HEK293T (cell line): ENCODE measurements around the gene RFX4.

Source experiments
- ARNT ChIP-seq: fragments of 450-650 bp; IDR thresholded peaks from 2 replicates; pipeline ENCODE4 v1.6.1; 2017; ENCODE audit warnings: mild to moderate bottlenecking
- BHLHE40 ChIP-seq: fragments of 450-650 bp; IDR thresholded peaks from 2 replicates; pipeline ENCODE4 v1.6.1; 2016; ENCODE audit warnings: mild to moderate bottlenecking, moderate library complexity, borderline replicate concordance
- ELF4 ChIP-seq: fragments of 450-650 bp; IDR thresholded peaks from 2 replicates; pipeline ENCODE4 v1.6.1; 2017; ENCODE audit warnings: antibody characterized with exemption
- FOXA1 ChIP-seq: fragments of 450-650 bp; IDR thresholded peaks from 2 replicates; pipeline ENCODE4 v1.6.1; 2016; ENCODE audit warnings: mild to moderate bottlenecking
- FOXK2 ChIP-seq: fragments of 450-650 bp; IDR thresholded peaks from 2 replicates; pipeline ENCODE4 v1.6.1; 2016; ENCODE audit warnings: mild to moderate bottlenecking
- FOXM1 ChIP-seq: fragments of 450-650 bp; IDR thresholded peaks from 2 replicates; pipeline ENCODE4 v1.6.1; 2017; ENCODE audit warnings: mild to moderate bottlenecking, borderline replicate concordance
- HDGF ChIP-seq: fragments of 450-650 bp; IDR thresholded peaks from 2 replicates; pipeline ENCODE4 v1.6.1; 2017; ENCODE audit warnings: antibody characterized with exemption, borderline replicate concordance
- LEF1 ChIP-seq: fragments of 450-650 bp; IDR thresholded peaks from 2 replicates; pipeline ENCODE4 v1.6.1; 2017; ENCODE audit warnings: mild to moderate bottlenecking, borderline replicate concordance
- NFRKB ChIP-seq: fragments of 450-650 bp; IDR thresholded peaks from 2 replicates; pipeline ENCODE4 v1.6.1; 2016; ENCODE audit warnings: mild to moderate bottlenecking, moderate library complexity
- SP1 ChIP-seq: fragments of 450-650 bp; IDR thresholded peaks from 2 replicates; pipeline ENCODE4 v1.6.1; 2017
- SUZ12 ChIP-seq: fragments of 450-650 bp; IDR thresholded peaks from 2 replicates; pipeline ENCODE4 v1.6.1; 2016; ENCODE audit warnings: mild to moderate bottlenecking
- TARDBP ChIP-seq: fragments of 450-650 bp; IDR thresholded peaks from 2 replicates; pipeline ENCODE4 v1.6.1; 2016
- ZNF384 ChIP-seq: fragments of 450-650 bp; IDR thresholded peaks from 2 replicates; pipeline ENCODE4 v1.6.1; 2016
- TF ChIP-seq, protein P1 (sequence below): fragments of 450-650 bp; IDR thresholded peaks from 2 replicates; pipeline ENCODE4 v1.6.1; 2016

DNA sequence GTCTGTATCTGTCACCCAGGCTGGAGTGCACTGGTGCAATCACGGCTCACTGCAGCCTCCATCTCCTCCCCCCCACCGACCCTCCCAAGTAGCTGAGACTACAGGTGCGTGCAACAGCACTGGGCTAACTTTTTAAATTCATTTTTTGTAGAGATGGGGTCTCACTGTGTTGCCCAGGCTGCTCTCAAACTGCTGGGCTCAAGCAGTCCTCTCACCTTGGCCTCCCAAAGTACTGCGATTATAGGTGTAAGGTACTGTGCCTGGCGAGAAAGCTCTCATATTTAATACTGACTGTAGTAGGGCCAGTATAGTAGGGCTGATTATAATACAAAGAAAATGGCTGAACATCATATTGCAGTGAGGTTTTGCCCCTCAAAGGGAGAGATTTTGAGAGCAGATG lies 194.1 kb downstream of the RFX4 start:
- TF ChIP-seq SUZ12 = no peak
- TF ChIP-seq FOXA1 = no peak
- no peak for TF ChIP-seq TARDBP
- TF ChIP-seq ELF4 = no peak
- TF ChIP-seq SP1 = no peak
- TF ChIP-seq ZNF384 = no peak
- no peak for TF ChIP-seq BHLHE40
- no peak for TF ChIP-seq FOXM1
- no peak for TF ChIP-seq NFRKB
- no peak for TF ChIP-seq HDGF
- no peak for TF ChIP-seq FOXK2
- TF ChIP-seq, protein P1, sequence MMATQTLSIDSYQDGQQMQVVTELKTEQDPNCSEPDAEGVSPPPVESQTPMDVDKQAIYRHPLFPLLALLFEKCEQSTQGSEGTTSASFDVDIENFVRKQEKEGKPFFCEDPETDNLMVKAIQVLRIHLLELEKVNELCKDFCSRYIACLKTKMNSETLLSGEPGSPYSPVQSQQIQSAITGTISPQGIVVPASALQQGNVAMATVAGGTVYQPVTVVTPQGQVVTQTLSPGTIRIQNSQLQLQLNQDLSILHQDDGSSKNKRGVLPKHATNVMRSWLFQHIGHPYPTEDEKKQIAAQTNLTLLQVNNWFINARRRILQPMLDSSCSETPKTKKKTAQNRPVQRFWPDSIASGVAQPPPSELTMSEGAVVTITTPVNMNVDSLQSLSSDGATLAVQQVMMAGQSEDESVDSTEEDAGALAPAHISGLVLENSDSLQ = no peak
- TF ChIP-seq ARNT = no peak
- no peak for TF ChIP-seq LEF1
